Activated gamma-delta T cell treated with Interleukin-2 at 50 U/mL for 16 hours (primary cell): ENCODE measurements around the gene PSMG3.

Experiments used
- DNase-seq: peaks from one replicate; pipeline ENCODE4 v3.0.0-alpha.2; 2020

PSMG3 gene

DNA sequence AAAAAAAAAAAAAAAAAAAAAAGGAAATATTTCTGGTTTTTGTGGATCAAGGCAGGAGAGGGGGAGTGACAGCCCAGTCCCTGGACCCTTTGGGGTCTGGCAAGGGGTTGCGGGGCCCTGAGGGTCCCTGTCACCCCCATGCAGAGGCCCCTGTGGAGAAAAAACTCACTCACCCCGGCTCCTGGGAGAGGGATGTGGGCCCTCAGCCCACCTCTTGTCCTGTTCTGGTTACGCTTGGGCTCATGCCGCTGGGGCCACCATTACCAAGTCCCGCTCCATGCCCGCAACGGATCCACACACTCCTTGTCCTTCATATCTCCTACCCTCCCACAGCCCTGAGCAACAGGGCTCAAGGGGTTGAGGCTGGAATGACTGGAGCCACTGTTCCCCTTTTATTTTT is 12.8 kb downstream of the PSMG3 start:
- no peak for DNase-seq

DNA sequence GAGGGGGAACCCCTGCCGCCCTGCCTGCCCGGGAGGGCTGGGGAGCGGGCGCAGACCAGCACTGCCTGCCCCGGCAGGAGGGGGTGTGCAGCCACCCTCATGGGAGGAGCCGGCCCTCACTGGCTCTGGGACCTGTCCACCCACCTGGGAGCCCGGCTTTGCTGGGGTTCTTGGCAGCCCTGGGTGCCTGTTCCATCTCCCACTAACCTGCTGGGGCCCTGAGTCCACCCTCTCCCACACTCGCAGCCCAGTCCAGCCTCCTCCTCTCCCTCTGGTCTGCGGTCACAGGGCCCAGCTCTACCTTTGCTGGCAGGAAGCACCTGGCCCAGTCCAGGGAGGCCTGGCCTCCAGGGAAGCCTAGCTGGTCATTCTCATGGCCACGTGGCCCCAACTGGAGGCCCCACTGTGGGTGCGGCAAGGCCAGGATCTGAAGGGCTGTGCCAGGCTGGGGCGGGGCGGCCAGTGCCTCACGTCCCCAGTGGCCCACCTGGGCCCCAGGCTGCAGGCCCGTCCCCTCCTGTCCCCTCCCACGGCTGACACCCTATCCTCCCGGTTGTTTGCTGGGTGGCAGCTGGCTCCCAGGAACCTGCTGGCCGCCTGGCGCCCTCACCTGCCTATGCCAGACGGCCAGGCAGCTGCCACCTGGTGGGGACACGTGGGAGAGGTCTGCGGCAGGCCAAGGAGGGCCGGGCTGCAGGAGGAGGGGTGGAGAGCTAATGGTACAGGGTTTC is 13.9 kb downstream of the PSMG3 start, which contains the start of gene TMEM184A:
TMEM184A (minus strand) TSS at position 393 of the 731 bp plus-strand sequence. CDS start 721 bp downstream, outside the sequence.
- DNase-seq = peak; percentile 46

DNA sequence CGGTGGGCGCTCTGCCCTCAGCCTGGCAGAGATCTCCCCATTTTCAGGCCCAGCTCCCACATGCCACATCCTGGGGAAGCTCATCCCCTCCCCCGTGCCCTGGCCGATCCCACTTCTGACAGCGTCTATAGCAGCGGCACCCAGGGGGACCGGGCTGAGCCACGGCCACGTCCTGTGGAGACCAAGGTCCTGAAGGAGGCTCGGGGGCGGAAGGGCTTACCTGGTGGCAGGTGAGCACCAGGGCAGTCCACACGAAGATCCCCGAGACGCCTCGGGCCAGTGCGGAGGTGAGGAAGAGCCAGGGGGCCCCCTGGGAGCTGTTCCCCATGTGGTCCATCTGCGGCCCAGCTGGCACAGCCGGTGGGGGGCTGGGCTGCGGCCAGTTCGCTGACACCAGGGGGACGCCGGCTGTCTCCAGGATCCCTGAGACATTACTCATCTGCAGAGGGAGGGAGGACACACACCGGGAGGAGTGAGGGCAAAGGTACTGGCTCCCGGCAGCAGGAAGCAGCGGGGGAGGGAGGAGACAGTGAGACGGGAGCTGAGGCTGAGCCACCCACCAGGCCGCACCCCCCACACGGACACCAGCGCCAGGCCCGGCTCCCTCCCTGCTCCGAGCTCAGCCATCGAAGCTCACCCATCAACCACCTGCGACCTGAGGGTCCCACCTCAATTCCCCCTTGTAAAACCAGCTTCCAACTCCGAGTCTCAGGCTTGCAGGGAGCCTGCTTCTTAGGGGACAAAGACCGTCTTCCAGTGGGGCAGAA is 14.6 kb downstream of the PSMG3 start:
- no peak for DNase-seq

DNA sequence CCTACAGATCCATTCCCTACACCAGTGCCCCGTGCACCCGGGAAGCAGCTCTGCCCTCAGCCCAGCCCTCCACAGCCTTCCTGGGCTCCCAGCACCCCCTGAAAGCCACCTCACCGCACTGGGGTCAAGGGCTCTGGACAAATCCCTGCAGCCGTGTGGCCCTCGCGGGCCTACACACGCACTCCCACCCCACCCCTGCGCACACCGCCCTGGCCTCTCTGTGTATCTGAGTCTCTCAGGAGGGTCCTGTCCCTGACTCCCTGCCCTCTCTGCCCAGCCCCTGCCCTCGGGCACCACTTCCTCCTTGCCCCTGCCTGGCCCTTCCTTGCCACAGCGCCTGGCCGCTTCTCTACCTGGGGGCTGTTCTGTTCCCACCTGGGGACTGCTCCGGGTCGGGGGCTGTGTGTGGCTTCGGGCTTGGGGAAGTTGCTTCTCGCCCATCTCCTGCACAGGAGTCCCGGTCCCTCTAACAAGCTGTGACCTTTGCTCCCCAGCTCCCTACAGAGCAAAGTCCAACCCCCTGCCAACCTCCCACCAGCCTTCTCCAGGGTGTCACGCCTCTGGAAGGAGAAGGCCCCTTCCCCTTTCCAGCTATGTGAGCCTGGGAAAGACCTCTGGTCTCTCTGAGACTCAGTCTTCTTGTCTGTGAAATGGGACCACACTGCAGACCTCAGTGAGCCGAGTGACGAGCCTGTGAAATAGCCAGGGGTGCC is 15.3 kb downstream of the PSMG3 start:
- no peak for DNase-seq

DNA sequence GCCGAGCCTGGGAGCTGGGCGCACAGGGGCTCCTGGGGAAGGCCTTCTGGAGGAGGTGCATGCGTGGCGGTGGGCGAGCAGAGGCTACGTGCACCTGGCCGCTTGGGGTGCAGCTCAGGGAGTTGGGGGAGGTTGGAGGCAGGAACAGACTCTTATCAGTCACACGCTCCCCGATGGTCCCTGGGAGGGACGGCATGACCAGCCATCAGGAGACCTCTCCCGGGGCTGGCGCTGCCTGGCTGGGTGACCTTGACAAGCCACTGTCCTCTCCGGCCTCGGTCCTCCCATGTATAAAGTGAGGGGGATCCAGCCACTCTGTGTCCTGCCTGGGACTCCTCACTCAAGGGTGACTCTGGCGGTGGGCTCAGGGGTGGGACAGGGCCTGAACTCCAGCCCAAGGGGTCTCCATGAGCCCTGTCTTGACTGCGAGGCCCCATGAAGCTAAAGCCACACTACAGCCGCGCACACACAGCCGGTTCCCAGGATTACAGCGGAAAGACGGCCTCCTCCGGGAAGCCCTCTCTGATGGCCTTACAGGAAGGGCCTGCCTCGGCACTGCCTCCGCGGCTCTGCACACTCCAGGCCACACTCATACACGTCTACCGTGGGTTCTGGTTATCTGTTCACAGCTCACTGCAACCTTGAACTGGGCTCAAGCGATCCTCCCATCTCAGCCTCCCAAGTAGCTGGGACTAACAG is 16.2 kb downstream of the PSMG3 start:
- no peak for DNase-seq

DNA sequence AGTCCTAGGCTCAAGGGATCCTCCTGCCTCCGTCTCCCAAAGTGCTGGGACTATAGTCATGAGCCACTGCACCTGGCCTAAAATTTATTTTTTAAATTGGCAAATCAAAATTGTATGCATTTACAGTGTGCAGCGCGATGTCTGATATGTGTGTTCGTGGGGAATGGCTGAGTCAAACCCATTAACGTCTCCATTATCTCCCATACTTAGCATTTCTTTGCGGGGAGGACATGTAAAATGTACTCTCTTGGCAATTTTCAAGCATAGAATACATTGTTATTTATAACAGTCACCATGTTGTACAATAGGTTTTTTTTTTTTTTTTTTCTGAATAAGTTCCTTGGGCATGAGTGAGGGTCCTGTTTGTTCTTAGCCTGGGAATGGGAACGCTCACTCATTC is 17.6 kb downstream of the PSMG3 start:
- DNase-seq = no peak

DNA sequence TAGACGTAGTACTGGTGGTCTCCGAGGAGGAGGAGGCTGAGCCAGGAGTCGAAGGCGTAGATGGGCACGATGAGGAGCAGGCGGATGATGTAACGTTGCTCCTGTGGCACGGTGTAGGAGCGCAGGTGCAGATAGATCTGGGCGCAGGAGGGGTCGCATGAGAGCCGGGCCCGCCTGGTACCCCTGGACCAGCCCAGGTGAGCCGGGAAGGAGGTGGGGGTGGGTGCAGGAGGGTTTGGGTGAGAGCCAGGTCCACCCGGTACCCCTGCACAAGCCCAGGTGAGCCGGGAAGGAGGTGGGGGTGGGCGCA is 19.0 kb downstream of the PSMG3 start:
- no peak for DNase-seq

DNA sequence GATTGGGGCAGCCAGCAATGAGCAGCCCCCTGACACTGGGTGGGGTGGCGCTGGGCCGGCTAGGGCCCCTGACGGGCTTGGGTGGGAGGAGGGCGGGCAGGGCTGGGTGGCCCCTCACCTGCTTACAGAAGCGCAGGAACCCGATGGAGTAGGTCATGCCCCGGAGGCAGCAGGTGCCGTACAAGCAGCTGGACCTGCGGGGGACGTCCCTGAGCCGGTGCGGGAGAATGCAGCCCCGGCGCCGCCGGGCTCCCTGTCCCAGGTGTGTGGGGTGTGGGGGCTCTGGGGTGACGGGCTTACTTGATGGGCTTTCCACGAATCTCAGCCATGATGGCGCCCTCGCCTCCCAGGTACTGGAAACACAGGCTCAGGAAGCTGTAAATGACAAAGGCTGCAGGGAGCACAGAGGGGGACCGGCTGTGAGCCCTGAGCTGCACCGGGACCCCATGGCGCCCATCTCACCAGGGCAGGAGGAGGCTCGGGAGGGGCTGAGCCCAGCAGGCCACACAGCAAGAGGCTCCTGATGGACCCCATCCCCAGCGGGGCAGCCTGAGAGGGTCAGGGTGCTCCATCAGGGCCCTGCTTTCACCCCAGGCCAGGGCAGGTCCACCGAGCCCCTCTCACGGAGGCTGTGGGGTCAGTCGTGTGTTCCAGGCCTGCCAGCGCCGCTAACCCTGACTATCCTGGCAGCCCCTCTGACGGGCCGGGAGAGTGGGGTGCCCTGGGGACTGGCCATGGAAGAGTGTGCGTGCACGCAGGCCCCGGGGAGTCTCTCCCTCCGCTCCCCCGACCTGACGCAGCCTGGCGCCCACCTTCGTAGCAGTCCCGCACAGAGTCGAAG is 19.6 kb downstream of the PSMG3 start:
- DNase-seq = no peak

DNA sequence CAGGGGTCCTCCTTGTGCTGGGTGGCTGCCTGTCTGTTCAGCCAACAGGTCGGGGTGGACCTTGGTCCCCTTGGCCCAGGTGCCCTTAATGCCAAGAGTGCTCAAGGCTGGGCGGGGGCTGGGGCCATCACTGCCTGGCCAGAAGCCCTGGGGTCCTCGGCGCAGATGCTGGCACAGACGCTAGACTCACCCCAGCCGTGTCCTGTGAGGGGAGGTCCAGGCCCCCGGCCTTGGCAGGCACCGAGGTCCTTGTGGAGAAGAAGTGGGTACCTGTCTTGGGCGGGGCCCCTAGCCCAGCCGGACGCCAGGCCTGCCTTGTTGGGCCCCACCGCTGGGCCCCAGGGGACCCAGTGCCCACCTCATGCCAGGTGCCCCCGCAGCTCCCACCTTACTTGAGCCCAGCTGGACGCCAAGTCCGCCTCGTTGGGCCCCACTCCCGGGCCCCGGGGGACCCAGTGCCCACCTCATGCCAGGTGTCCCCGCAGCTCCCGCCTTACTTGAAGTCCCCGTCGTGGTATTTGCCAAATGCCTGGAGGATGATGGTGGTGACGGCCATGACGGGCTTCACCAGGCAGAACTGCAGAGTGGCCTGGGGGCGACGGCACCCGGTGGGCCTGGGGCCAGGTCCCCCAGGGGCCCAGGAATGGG is 20.4 kb downstream of the PSMG3 start:
- DNase-seq = no peak

DNA sequence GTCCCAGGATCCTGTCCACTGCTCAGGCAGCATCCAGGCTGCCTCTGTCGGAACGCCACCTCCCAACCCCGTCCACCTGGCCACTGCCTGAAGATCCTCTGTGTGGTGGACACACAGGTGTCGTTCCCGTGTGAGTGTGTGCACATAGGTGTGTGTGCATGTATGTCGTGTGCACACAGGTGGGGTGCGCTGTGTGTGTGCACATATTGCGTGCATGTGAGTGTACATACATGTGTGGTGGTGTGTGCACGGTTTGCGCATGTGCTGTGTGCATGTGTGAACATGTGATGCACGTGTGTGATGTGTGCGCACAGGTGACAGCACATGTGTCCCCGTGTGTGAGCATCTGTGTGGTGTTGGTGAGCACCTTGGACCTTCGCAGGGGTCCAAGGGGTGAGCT is 20.9 kb downstream of the PSMG3 start:
- DNase-seq = no peak

DNA sequence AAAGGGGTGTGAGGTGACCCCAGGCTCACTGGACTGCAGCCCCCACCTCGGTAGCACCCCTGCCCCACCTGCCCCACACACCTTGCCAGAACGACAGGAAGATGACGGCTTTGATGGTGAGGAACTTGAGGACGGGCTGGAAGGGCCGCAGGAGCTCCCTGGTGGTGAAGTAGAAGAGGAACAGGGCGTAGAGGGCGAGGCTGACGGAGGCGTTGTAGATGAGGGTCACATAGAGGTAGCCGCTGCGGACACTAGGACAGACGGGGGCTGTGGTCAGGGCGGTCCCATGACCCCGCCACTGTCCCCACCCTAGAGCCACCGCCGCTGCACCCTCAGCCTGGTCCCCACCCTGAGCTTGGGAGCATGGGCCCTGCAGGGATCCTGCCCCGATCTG is 21.4 kb downstream of the PSMG3 start:
- no peak for DNase-seq

DNA sequence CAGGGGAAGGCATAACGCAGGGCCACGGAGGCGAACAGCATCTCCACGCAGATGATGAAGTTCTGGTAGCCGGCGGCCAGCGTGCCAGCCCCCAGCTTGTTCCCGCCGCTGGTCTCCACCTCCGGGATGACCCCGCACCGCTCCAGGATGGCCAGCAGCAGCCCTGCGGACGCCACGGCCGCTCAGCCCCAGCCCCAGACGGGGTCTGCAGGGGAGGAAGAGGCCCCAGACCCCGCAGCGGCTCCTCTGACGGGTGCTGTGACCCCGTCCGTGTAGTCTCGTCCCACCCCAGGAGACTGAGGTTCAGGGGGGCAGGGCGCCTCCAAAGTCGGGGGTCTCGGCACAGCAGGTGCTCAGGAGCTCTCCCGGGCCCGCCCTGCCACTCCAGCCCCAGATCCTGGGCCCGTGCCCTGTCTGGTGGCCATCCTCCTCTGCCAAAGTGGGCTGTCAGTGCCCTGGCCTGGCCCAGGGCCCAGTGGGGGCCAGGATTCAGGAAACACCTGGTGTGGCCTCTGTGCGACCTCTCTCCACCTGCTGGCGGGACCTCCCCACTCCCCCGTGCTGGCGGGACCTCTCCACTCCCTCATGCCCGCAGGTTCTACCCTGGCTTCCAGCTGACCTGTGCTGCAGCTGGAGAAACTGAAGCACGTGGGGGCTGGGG is 21.9 kb downstream of the PSMG3 start:
- no peak for DNase-seq

DNA sequence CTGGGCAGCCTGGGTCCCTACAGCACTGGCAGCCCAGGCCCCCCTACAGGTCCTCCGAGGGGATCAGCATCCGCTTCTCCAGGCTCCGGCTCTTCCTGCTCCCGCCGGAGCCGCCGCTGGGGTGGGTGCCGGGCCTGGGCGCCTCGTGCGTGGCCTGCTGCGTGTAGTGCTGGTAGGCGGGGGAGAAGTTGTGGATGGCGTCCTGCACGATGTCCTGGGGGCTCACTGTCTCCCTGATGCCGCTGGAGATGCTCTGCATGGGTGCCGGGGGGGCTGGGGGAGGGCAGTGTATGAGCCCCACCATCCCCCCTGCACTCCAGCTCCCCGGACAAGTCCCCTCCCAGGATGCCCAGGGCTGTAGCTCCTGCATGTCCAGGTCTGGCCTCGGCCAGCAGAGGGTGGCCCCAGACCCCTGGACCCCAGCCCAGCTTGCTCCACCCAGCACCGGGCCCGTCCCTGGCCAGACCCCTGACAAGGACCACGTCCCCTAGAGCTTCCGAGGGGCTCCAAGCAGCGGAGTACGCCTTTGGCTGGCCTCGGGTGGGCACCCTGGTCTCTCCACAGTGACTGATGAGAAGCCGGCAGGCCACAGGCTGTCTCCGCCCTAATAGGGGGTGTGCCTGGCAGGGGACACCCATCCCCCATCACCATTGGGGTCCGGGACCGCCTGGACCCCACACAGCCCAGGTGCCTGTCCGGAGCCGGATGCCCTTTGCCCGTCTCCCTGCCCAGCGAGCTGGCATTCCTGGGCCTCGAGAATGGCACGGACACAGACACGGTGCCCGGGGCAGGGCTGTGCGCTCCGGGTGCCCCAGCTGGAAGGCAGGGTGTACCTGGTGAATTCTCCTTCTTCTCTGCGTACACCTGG is 22.7 kb downstream of the PSMG3 start:
- DNase-seq = no peak

DNA sequence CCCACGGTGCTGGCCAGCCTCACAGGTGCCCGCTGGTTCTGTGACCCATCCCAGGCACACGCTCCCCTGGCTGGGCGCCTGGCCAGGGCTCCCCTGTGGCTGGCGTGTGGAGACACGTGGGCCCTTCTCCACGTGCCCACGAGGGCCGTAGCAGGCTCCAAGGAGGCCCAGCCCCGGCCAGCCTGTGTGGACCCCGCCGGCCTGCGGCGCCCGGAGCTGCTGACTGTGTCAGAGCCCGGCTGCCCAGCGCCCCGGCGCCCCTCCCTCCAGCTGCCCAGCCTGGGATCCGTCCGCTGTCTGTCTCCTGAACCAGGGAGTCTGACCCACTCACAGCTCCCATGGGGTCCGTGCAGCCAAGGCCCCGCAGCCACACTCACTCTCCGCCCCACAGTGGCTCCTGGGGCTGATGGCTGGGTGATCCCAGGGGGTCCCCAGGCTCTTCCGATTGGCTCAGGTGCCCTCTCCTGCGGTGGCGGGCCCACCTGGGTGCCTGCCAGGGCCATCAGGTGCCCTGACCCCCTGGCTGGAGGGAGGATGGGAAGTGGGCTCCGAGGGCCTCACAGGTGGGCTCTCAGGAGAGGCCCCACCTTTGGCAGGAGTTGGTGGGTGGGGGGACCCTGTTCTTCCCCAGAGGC is 23.4 kb downstream of the PSMG3 start:
- DNase-seq = no peak

DNA sequence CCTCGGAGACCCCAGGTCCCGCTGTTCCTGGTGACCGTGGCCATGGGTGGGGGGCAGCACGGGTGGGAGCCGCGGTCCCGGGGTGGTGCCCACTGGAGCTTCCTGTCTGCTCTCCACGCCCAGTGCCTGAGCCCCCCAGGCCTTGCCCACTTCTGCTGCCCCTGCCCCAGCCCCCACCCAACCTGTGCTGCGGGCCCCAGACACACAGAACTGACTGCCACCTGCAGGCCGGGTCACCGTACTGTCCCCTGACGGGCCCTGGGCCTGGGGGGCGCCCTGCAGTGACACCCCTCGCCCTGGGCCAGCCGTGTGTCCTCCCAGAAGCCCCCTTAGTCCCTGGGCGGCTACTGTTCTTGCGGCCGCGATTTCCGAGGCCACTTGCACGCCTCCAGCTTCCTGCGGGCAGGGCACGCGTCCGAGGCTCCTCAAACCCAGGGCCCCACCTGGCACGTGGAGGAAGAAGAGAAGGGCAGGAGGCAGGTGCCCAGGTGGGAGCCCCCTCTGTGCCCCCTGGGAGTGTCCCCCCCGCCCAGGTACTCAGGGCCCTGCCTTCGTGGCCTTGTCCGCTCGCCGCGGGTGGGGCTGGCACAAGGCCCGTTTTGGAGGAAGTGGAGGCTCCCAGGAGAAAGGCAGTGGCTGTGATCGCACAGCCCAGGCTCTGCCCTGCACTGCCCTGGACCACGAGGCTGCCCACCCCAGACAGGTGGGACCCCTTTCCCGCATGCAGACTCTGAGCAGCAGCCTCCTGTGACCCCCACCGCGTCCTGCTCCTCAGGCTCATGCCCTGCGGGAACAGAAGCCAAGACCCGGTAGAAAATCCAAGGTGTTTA is 24.2 kb downstream of the PSMG3 start:
- DNase-seq = no peak

DNA sequence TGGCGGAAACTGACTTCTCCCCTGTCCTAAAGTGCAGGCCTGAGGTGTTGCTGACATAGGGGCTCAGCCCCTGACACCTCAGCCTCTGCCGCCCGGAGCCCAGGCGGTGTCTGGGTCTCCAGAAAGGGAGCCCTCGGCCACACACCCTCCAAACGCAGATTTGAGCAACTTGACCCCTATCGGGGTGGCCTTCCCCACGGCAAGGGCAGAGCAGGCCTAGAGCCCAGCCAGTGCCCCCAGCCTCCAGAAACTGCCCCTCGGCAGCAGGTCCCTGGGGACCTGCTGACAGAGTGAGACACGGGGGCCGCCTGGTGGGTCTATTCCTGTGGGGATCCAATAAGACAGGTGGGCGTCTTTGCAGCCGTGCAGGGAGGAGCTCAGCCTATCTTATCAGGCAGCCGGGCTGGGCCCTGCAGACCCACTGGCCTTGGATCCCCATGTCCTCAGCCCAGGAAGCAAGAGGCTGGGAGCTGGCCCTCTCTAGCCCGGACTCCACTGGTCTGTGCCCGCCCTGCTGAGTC is 24.9 kb downstream of the PSMG3 start:
- no peak for DNase-seq

DNA sequence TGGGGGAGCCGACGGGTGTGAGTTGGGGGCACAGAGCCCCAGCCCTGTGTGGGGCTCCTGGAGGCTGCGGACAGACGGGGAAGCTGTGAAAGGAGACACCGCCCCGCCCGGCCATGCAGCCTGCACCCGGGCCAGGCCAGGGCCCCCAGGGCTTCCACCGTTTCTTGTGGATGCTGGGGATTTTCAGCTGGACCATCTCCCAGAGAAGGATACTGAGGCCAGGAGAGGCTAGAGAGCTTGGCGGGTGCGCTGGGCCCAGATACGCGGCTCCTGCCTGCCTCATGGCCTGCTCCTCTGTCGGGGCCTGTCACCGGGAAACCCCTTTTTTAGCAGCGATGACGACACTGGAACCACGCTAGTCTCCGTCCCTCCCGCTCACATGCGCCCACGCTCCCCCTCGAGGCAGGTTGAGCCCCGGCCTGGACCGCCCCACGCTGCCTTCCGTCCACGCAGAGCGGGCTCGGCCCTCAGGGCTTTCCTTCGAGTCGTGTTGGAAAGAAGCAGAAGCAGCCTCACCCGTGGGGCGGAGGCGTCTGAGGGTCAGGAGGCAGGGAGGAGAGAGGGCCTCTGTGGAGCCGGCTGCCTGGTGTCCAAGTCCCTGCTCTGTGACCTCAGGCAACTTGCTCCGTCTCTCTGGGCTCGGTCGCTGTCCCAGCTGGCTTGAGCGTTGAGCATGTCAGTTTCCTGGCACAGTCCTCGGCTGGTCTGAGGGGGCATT is 25.5 kb downstream of the PSMG3 start:
- DNase-seq = no peak

DNA sequence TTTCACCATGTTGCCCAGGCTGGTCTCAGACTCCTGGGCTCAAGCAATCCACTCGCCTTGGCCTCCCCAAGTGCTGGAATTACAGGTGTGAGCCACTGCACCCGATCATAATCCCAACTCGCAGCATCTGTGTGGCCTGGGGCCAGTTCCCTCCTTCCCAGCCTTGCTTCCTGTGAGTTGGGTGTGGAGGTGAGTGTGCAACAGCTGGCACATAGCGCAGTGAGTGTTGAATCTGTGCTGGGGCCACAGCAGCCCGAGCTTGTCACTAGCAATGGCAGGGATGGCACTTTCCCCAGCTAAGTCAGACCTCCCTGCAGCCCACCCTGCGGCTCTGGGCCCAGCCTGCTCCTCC is 26.0 kb downstream of the PSMG3 start:
- DNase-seq = no peak
